GM23338 (cell line): ENCODE data around the gene TFCP2. TPM values are rescaled to one million over a fixed set of nuclear protein-coding genes. Genes with fewer than 3 reads are reported as not detected.

Experiments used
- ATAC-seq: fragments of 200-7000 bp; cut with Tn5 transposase; 3 replicates; pipeline ENCODE4 v1.9.1; 2020
- DNase-seq: peaks from one replicate; pipeline ENCODE4 v3.0.0-alpha.2; 2015; ENCODE audit warnings: low spot score
- H2AFZ ChIP-seq: fragments of 200-600 bp; sonication (generic); 2 replicates; pipeline ENCODE4 v1.8.0; 2016; ENCODE audit warnings: antibody characterized with exemption, mild to moderate bottlenecking, moderate library complexity
- H3F3A ChIP-seq: fragments of 200-600 bp; sonication (generic); replicated peaks from 2 replicates; pipeline ENCODE4 v1.8.0; 2017; ENCODE audit warnings: antibody characterized with exemption, mixed run types, low read depth
- H3K27ac ChIP-seq: fragments of 200-600 bp; sonication (generic); 2 replicates; pipeline ENCODE4 v1.6.1; 2016; ENCODE audit warnings: low read depth
- H3K27me3 ChIP-seq: fragments of 200-600 bp; sonication (generic); 2 replicates; pipeline ENCODE4 v1.8.0; 2016; ENCODE audit warnings: mild to moderate bottlenecking, mixed run types, moderate library complexity; ENCODE audit not compliant: insufficient read depth
- H3K36me3 ChIP-seq: fragments of 200-600 bp; sonication (generic); 2 replicates; pipeline ENCODE4 v1.8.0; 2016; ENCODE audit warnings: mild to moderate bottlenecking; ENCODE audit not compliant: insufficient read depth
- H3K4me1 ChIP-seq: fragments of 200-600 bp; sonication (generic); 2 replicates; pipeline ENCODE4 v1.8.0; 2016; ENCODE audit warnings: mild to moderate bottlenecking, moderate library complexity; ENCODE audit not compliant: insufficient read depth
- H3K4me2 ChIP-seq: fragments of 200-600 bp; sonication (generic); 2 replicates; pipeline ENCODE4 v1.7.1; 2017; ENCODE audit warnings: mixed run types
- H3K4me3 ChIP-seq: fragments of 200-600 bp; sonication (generic); 2 replicates; pipeline ENCODE4 v1.6.1; 2016; ENCODE audit warnings: mixed run types
- H3K79me2 ChIP-seq: fragments of 200-600 bp; sonication (generic); replicated peaks from 2 replicates; pipeline ENCODE4 v1.8.0; 2017; ENCODE audit warnings: mild to moderate bottlenecking; ENCODE audit not compliant: insufficient read depth
- H3K9me2 ChIP-seq: fragments of 200-600 bp; sonication (generic); 2 replicates; pipeline ENCODE4 v1.8.0; 2017; ENCODE audit not compliant: insufficient read depth
- H4K20me1 ChIP-seq: fragments of 200-600 bp; sonication (generic); replicated peaks from 2 replicates; pipeline ENCODE4 v1.8.0; 2017; ENCODE audit warnings: mild to moderate bottlenecking; ENCODE audit not compliant: insufficient read depth
- H3K27ac Mint-ChIP-seq: 2 replicates; pipeline ENCODE4 v1.8.0; 2020; ENCODE audit warnings: inconsistent platforms, mild to moderate bottlenecking, moderate library complexity, mixed read lengths
- H3K27me3 Mint-ChIP-seq: 3 replicates; pipeline ENCODE4 v1.8.0; 2022; ENCODE audit warnings: low read depth, mild to moderate bottlenecking, moderate library complexity, mixed read lengths, inconsistent platforms; ENCODE audit not compliant: insufficient read depth, poor library complexity
- H3K36me3 Mint-ChIP-seq: 3 replicates; pipeline ENCODE4 v1.8.0; 2021; ENCODE audit warnings: low read depth, mild to moderate bottlenecking, inconsistent platforms, moderate library complexity, mixed read lengths
- H3K4me1 Mint-ChIP-seq: 3 replicates; pipeline ENCODE4 v1.8.0; 2020; ENCODE audit warnings: mild to moderate bottlenecking, inconsistent platforms, mixed read lengths
- H3K4me3 Mint-ChIP-seq: 3 replicates; pipeline ENCODE4 v1.8.0; 2021; ENCODE audit warnings: moderate library complexity, mild to moderate bottlenecking, inconsistent platforms, mixed read lengths
- H3K9me3 Mint-ChIP-seq: 3 replicates; pipeline ENCODE4 v1.8.0; 2020; ENCODE audit warnings: moderate library complexity, mild to moderate bottlenecking, inconsistent platforms, mixed read lengths
- CREB1 ChIP-seq: fragments of 250-450 bp; sonication (Bioruptor Pico); IDR thresholded peaks from 2 replicates; pipeline ENCODE4 v1.5.0; 2020; ENCODE audit warnings: low read depth, mild to moderate bottlenecking, moderate library complexity
- CTCF ChIP-seq, 2 experiments: fragments of 200-600 bp in 1 of 2; sonication (generic) in 1 of 2; conservative IDR thresholded peaks; 2 replicates each; pipeline versions ENCODE4 v1.5.1 to v1.6.1; 2016 to 2017; ENCODE audit warnings: antibody characterized with exemption in 2 of 2, low read depth in 2 of 2, mild to moderate bottlenecking in 2 of 2, moderate library complexity in 1 of 2
- ETS1 ChIP-seq: IDR thresholded peaks from 2 replicates; pipeline ENCODE4 v1.6.1; 2016; ENCODE audit warnings: antibody characterized with exemption
- EZH2 ChIP-seq: fragments of 200-600 bp; sonication (generic); IDR thresholded peaks from one replicate; pipeline ENCODE4 v1.8.0; 2017; ENCODE audit warnings: antibody characterized with exemption, mild to moderate bottlenecking, low read depth; ENCODE audit not compliant: unreplicated experiment
- EZH2phosphoT487 ChIP-seq: fragments of 200-600 bp; sonication (generic); IDR thresholded peaks from one replicate; pipeline ENCODE4 v1.8.1; 2018; ENCODE audit warnings: antibody characterized with exemption; ENCODE audit not compliant: unreplicated experiment
- JUNB ChIP-seq: IDR thresholded peaks from one replicate; pipeline ENCODE4 v1.6.1; 2016; ENCODE audit warnings: antibody characterized with exemption; ENCODE audit not compliant: unreplicated experiment
- NANOG ChIP-seq: IDR thresholded peaks from 2 replicates; pipeline ENCODE4 v1.6.1; 2016; ENCODE audit warnings: antibody characterized with exemption, borderline replicate concordance
- POLR2AphosphoS5 ChIP-seq: IDR thresholded peaks from 2 replicates; pipeline ENCODE4 v1.6.1; 2016; ENCODE audit warnings: antibody characterized with exemption, low read depth
- STAT1 ChIP-seq: IDR thresholded peaks from one replicate; pipeline ENCODE4 v1.6.1; 2016; ENCODE audit warnings: antibody characterized with exemption; ENCODE audit not compliant: unreplicated experiment
- ZNF331 ChIP-seq: fragments of 250-450 bp; sonication (Bioruptor Pico); IDR thresholded peaks from 2 replicates; pipeline ENCODE4 v1.5.0; 2020; ENCODE audit warnings: low read depth, mild to moderate bottlenecking, moderate library complexity
- ZNF462 ChIP-seq: fragments of 250-450 bp; sonication (Bioruptor Pico); IDR thresholded peaks from 2 replicates; pipeline ENCODE4 v1.5.0; 2020; ENCODE audit warnings: mild to moderate bottlenecking, moderate library complexity
- polyA plus RNA-seq: library from polyadenylated mRNA; unstranded; fragments of >200 nt; fragmentation: Nextera tagmentation; extraction: Ambion mirVana; gene quantifications from 2 replicates; pipeline ENCODE4 v1.2.1, GENCODE V29; 2016
- total RNA-seq: library from RNA; depleted of rRNA; stranded (reverse); fragments of >200 nt; shearing (Covaris generic); gene quantifications from 2 replicates; pipeline ENCODE4 v1.2.3, GENCODE V29; 2014

Gene TFCP2
- total and polyA plus RNA-seq, 2 experiments from 2014 or later = 15.2 to 30.5 TPM

- no peak for TF ChIP-seq CTCF (conservative IDR thresholded peaks at IDR 0.05; ENCODE audit: low read depth in 2 of 2)
- TF ChIP-seq JUNB = no peak
These were observed 116.7 kb downstream of the TFCP2 start (continued) for GRCh38 chr12:51056242-51056641.

GRCh38 chr12:51055060-51055459, 117.9 kb downstream of the TFCP2 start:
- no peaks in the 10 kb centered on the region for H3F3A ChIP-seq
- no peak overlapping the region for H3K27ac Mint-ChIP-seq
- no peak for ATAC-seq
- no peak for TF ChIP-seq ZNF462 (CRISPR knock-in tag)
- no peak for TF ChIP-seq JUNB
- TF ChIP-seq NANOG = no peak
- TF ChIP-seq STAT1 = no peak
- no peak for TF ChIP-seq CTCF (conservative IDR thresholded peaks at IDR 0.05; ENCODE audit: low read depth in 2 of 2)
- TF ChIP-seq EZH2phosphoT487 = no peak
- TF ChIP-seq EZH2 = no peak
- no peak for TF ChIP-seq CREB1 (CRISPR knock-in tag)
- TF ChIP-seq ETS1 = no peak
- TF ChIP-seq POLR2AphosphoS5 = no peak
- no peak for TF ChIP-seq ZNF331 (CRISPR knock-in tag)

More at GRCh38 chr12:51055060-51055459, 117.9 kb downstream of the TFCP2 start:
- no peak overlapping the region for H3K4me3 ChIP-seq
- no peaks in the 10 kb centered on the region for H3K27me3 ChIP-seq
- Mint-ChIP-seq H3K9me3 (no peaks in the 10 kb centered on the region), H3K27me3 (peaks cover 8% of the 10 kb centered on the region), H3K4me1 (no peaks in the 10 kb centered on the region), H3K36me3 (peaks cover 51% of the 10 kb centered on the region), H3K4me3 (no peak overlapping the region)
- H3K4me2 ChIP-seq = no peak overlapping the region
- no peak overlapping the region for H2AFZ ChIP-seq
- H3K36me3 ChIP-seq = peaks cover 36% of the 10 kb centered on the region
- no peaks in the 10 kb centered on the region for H4K20me1 ChIP-seq
- H3K79me2 ChIP-seq = no peaks in the 10 kb centered on the region
- H3K27ac ChIP-seq = no peak overlapping the region
- no peaks in the 10 kb centered on the region for H3K9me2 ChIP-seq
- H3K4me1 ChIP-seq = no peaks in the 10 kb centered on the region
- no peak for DNase-seq
